ENCODE data around the gene A1CF. TPM values are rescaled to one million over a fixed set of nuclear protein-coding genes. Genes with fewer than 3 reads are reported as not detected.
"Not testable (repeated sequence)": the region's sequence is repeated elsewhere in the genome, so short reads cannot be mapped to it uniquely, and the experiment has no call there.

A1CF gene
- polyA plus RNA-seq, 1 donor (not counting 4 experiments of a cell fraction or from before 2014, with no cell fraction given) = not detected

DNA sequence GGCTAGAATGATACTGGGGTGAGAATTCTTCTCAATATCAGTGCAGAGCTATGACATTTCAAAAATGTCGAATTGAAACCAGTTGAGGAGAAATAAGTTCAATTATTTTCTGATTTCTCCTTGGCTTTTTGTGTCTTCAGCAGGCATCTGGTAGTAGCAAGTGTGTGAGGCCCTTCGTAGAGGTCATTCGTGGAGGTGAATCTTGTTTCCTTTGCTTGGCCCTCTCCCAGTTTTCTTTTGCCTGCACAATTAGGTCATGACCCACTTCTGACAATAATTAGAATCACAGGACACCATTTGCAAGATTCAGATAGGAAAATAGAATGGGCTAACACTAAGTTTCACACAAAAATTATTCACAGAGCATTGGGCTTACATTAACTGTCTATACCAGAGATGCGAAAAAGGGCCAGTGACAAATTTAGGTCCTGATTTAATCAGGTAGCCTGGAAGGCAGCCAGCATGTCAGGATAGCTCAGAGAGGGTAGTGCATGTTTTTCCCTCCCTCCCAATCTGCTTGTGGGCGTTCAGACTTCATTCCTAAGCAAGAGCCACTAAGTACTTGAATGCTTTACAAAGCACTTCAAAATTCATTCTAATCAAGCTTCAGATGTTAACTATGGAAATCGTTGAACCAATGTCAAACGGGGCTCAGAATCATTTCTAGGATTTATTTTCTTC is 24.0 kb upstream of the A1CF start:
- dilution Hi-C loops (cut with MboI; ENCODE audit: extremely low pct_ligation_motif_present, low sequenced_read_pairs) = no loop called here

DNA sequence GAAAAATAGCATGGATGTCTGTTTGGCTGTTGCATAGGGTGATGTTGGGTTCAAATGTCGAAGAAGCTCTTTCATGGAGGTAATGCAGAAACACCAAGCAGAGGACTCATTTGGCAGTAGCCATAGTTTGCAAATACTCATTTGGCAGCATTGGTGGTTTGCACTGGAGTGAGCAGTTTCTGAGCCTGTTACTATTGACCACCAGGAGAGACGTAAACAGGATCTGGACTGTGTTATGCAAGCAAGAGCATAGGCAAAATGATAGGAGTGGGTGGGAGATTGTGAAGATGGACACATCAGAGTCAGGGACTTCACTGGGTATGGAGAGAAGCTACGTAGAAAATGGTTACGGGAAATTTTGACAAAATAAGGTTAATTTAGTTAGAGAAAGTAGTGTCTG is 22.9 kb upstream of the A1CF start:
- dilution Hi-C loops (cut with MboI; ENCODE audit: extremely low pct_ligation_motif_present, low sequenced_read_pairs) = no loop called here
- Histone ChIP-seq H3K9ac (ENCODE audit: control insufficient read depth, extremely low read depth, insufficient read depth, low read length) (no peak overlapping the region), H3K36me3 (ENCODE audit: control insufficient read depth in 2 of 2, extremely low read depth in 1 of 2, insufficient read depth in 2 of 2, low read length in 2 of 2) (no peaks in the 10 kb centered on the region), H3K9me3 (ENCODE audit: control insufficient read depth, low read depth, low read length) (no peaks in the 10 kb centered on the region), H3K4me2 (ENCODE audit: control insufficient read depth, extremely low read depth, insufficient read depth, low read depth, low read length) (no peak overlapping the region), H2AFZ (ENCODE audit: control insufficient read depth, low read length) (no peak overlapping the region), H3K27ac (ENCODE audit: control insufficient read depth, insufficient read depth, low read length) (no peak overlapping the region), H4K20me1 (ENCODE audit: control insufficient read depth, extremely low read depth, insufficient read depth, low read length) (no peaks in the 10 kb centered on the region), H3K9me1 (ENCODE audit: control insufficient read depth, extremely low read depth, insufficient read depth, low read length) (no peaks in the 10 kb centered on the region), H3K27me3 (ENCODE audit: control insufficient read depth, extremely low read depth, insufficient read depth, low read length) (no peaks in the 10 kb centered on the region), H3K4me1 (ENCODE audit: control insufficient read depth, extremely low read depth, insufficient read depth, low read length) (no peaks in the 10 kb centered on the region), H3K79me2 (ENCODE audit: control insufficient read depth, insufficient read depth, low read length) (no peaks in the 10 kb centered on the region), H3K4me3 (ENCODE audit: control insufficient read depth in 2 of 3, extremely low read depth in 1 of 3, insufficient read depth in 2 of 3, low read depth in 1 of 3, low read length in 3 of 3) (no peak overlapping the region)
- TF ChIP-seq, protein P1, sequence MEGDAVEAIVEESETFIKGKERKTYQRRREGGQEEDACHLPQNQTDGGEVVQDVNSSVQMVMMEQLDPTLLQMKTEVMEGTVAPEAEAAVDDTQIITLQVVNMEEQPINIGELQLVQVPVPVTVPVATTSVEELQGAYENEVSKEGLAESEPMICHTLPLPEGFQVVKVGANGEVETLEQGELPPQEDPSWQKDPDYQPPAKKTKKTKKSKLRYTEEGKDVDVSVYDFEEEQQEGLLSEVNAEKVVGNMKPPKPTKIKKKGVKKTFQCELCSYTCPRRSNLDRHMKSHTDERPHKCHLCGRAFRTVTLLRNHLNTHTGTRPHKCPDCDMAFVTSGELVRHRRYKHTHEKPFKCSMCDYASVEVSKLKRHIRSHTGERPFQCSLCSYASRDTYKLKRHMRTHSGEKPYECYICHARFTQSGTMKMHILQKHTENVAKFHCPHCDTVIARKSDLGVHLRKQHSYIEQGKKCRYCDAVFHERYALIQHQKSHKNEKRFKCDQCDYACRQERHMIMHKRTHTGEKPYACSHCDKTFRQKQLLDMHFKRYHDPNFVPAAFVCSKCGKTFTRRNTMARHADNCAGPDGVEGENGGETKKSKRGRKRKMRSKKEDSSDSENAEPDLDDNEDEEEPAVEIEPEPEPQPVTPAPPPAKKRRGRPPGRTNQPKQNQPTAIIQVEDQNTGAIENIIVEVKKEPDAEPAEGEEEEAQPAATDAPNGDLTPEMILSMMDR (optimal IDR thresholded peaks at IDR 0.05 in 1 of 3, IDR thresholded peaks at IDR 0.05 in 1 of 3, conservative IDR thresholded peaks at IDR 0.05 in 1 of 3; ENCODE audit: extremely low read depth in 1 of 3, insufficient read depth in 2 of 3, low read length in 3 of 3) = no peak
- no peak for TF ChIP-seq EZH2 (IDR thresholded peaks at IDR 0.05; ENCODE audit: low read length)
- DNase-seq (ENCODE audit: low read depth, low spot score) = no peak
- no peak for FAIRE-seq

More for the DNA sequence above, 24.0 kb upstream of the A1CF start:
- H3K9ac ChIP-seq (ENCODE audit: control insufficient read depth, extremely low read depth, insufficient read depth, low read length) = no peak overlapping the region
- no peak for FAIRE-seq
- no peak overlapping the region for H3K4me2 ChIP-seq (ENCODE audit: control insufficient read depth, extremely low read depth, insufficient read depth, low read depth, low read length)
- no peak overlapping the region for H2AFZ ChIP-seq (ENCODE audit: control insufficient read depth, low read length)
- no peak overlapping the region for H3K4me3 ChIP-seq (ENCODE audit: control insufficient read depth in 2 of 3, extremely low read depth in 1 of 3, insufficient read depth in 2 of 3, low read depth in 1 of 3, low read length in 3 of 3)
- H3K36me3 ChIP-seq (ENCODE audit: control insufficient read depth in 2 of 2, extremely low read depth in 1 of 2, insufficient read depth in 2 of 2, low read length in 2 of 2) = no peaks in the 10 kb centered on the region
- H3K4me1 ChIP-seq (ENCODE audit: control insufficient read depth, extremely low read depth, insufficient read depth, low read length) = no peaks in the 10 kb centered on the region
- no peaks in the 10 kb centered on the region for H3K9me1 ChIP-seq (ENCODE audit: control insufficient read depth, extremely low read depth, insufficient read depth, low read length)
- no peaks in the 10 kb centered on the region for H3K9me3 ChIP-seq (ENCODE audit: control insufficient read depth, low read depth, low read length)
- H3K27me3 ChIP-seq (ENCODE audit: control insufficient read depth, extremely low read depth, insufficient read depth, low read length) = no peaks in the 10 kb centered on the region
- DNase-seq (ENCODE audit: low read depth, low spot score) = no peak
- no peaks in the 10 kb centered on the region for H3K79me2 ChIP-seq (ENCODE audit: control insufficient read depth, insufficient read depth, low read length)
- H3K27ac ChIP-seq (ENCODE audit: control insufficient read depth, insufficient read depth, low read length) = no peak overlapping the region
- H4K20me1 ChIP-seq (ENCODE audit: control insufficient read depth, extremely low read depth, insufficient read depth, low read length) = no peaks in the 10 kb centered on the region
- TF ChIP-seq EZH2 (IDR thresholded peaks at IDR 0.05; ENCODE audit: low read length) = no peak
- TF ChIP-seq, protein P1 (optimal IDR thresholded peaks at IDR 0.05 in 1 of 3, IDR thresholded peaks at IDR 0.05 in 1 of 3, conservative IDR thresholded peaks at IDR 0.05 in 1 of 3; ENCODE audit: extremely low read depth in 1 of 3, insufficient read depth in 2 of 3, low read length in 3 of 3) = no peak

DNA sequence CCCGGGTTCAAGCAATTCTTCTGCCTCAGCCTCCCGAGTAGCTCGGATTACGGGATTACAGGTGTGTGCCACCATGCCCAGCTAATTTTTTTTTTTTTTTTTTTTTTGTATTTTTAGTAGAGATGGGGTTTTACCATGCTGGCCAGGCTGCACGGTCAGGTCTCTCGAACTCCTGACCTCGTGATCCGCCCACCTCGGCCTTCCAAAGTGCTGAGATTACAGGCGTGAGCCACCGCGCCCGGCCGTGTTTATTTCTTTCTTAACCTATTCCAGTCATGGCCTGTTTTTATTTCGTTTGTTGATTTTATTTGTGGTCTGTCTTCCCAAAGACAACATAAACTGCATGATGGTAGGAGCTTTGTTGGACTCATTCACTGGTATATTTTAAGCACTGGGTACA is 20.4 kb upstream of the A1CF start:
- H4K20me1 ChIP-seq (ENCODE audit: control insufficient read depth, extremely low read depth, insufficient read depth, low read length); dilution Hi-C loops (cut with MboI; ENCODE audit: extremely low pct_ligation_motif_present, low sequenced_read_pairs); DNase-seq (ENCODE audit: low read depth, low spot score); H3K27ac ChIP-seq (ENCODE audit: control insufficient read depth, insufficient read depth, low read length); H3K4me2 ChIP-seq (ENCODE audit: control insufficient read depth, extremely low read depth, insufficient read depth, low read depth, low read length); H3K79me2 ChIP-seq (ENCODE audit: control insufficient read depth, insufficient read depth, low read length); H3K4me1 ChIP-seq (ENCODE audit: control insufficient read depth, extremely low read depth, insufficient read depth, low read length); H2AFZ ChIP-seq (ENCODE audit: control insufficient read depth, low read length); H3K4me3 ChIP-seq (ENCODE audit: control insufficient read depth in 2 of 3, extremely low read depth in 1 of 3, insufficient read depth in 2 of 3, low read depth in 1 of 3, low read length in 3 of 3); H3K9me3 ChIP-seq (ENCODE audit: control insufficient read depth, low read depth, low read length); H3K9ac ChIP-seq (ENCODE audit: control insufficient read depth, extremely low read depth, insufficient read depth, low read length); FAIRE-seq; H3K9me1 ChIP-seq (ENCODE audit: control insufficient read depth, extremely low read depth, insufficient read depth, low read length); H3K36me3 ChIP-seq (ENCODE audit: control insufficient read depth in 2 of 2, extremely low read depth in 1 of 2, insufficient read depth in 2 of 2, low read length in 2 of 2); H3K27me3 ChIP-seq (ENCODE audit: control insufficient read depth, extremely low read depth, insufficient read depth, low read length): not testable (repeated sequence)
